Spleen (tissue), 11 donors: ENCODE measurements around the gene COQ9. TPM values are rescaled to one million over a fixed set of nuclear protein-coding genes. Genes with fewer than 3 reads are reported as not detected.

ENCODE experiments used
- DNase-seq: peaks from one replicate; pipeline ENCODE4 v3.0.0-alpha.2; 2020
- H3K27ac ChIP-seq, 8 donors: fragments of 200-600 bp; sonication (generic) in 7 of 8; 1 replicate in 4 of 8; 2 replicates in 4 of 8; pipeline versions ENCODE4 v1.5.0 to v1.8.0; 2016 to 2021; ENCODE audit warnings: inconsistent platforms in 4 of 8, mild to moderate bottlenecking in 4 of 8, moderate library complexity in 1 of 8
- H3K27me3 ChIP-seq, 7 donors: fragments of 200-600 bp; sonication (generic) in 6 of 7; replicated peaks in 1 of 7; 1 replicate in 4 of 7; 2 replicates in 3 of 7; pipeline versions ENCODE4 v1.5.0 to v1.8.0; 2016 to 2021; ENCODE audit warnings: inconsistent platforms in 3 of 7, mild to moderate bottlenecking in 1 of 7
- H3K36me3 ChIP-seq, 6 donors: fragments of 200-600 bp; sonication (generic) in 5 of 6; 1 replicate in 4 of 6; 2 replicates in 2 of 6; pipeline versions ENCODE4 v1.5.0 to v1.8.0; 2016 to 2021; ENCODE audit warnings: inconsistent platforms in 2 of 6
- H3K4me1 ChIP-seq, 6 donors: fragments of 200-600 bp; sonication (generic) in 5 of 6; 1 replicate in 3 of 6; 2 replicates in 3 of 6; pipeline versions ENCODE4 v1.5.0 to v1.8.0; 2016 to 2021; ENCODE audit warnings: inconsistent platforms in 3 of 6
- H3K4me3 ChIP-seq, 8 donors: fragments of 200-600 bp; sonication (generic) in 7 of 8; 1 replicate in 4 of 8; 2 replicates in 4 of 8; pipeline versions ENCODE4 v1.5.0 to v1.8.0; 2016 to 2021; ENCODE audit warnings: inconsistent platforms in 4 of 8, mild to moderate bottlenecking in 4 of 8, moderate library complexity in 2 of 8
- H3K9me3 ChIP-seq, 8 donors: fragments of 200-600 bp; sonication (generic) in 7 of 8; 1 replicate in 4 of 8; 2 replicates in 4 of 8; pipeline versions ENCODE4 v1.5.0 to v1.8.0; 2016 to 2021; ENCODE audit warnings: inconsistent platforms in 4 of 8
- POLR2A ChIP-seq, 3 donors: fragments of 450-650 bp; IDR thresholded peaks; one replicate each; pipeline ENCODE4 v1.5.1; 2017; ENCODE audit warnings: antibody characterized with exemption in 3 of 3, mild to moderate bottlenecking in 1 of 3
- POLR2AphosphoS5 ChIP-seq, 3 donors: sonication (generic); formaldehyde crosslinking; IDR thresholded peaks; one replicate each; pipeline ENCODE4 v1.5.1; 2017; ENCODE audit warnings: antibody characterized with exemption in 3 of 3
- WGBS, 5 donors: extraction: QIAGEN DNeasy Blood & Tissue Kit in 3 of 5; methylation state at CpG; one replicate each; pipeline versions ENCODE4 v1.1.5 to v1.1.7; 2013 to 2018; 5-methylcytosine and 5-hydroxymethylcytosine counted together
- intact Hi-C: fragments of 100-400 bp; cut with DNase I; formaldehyde crosslinking; loops from one replicate; pipeline ENCODE4 v1.15.0; 2023; ENCODE audit warnings: low total_unique reads
- polyA plus RNA-seq, 3 donors: library from polyadenylated mRNA; stranded (reverse); fragments of 200-250 nt; gene quantifications; one replicate each; pipeline ENCODE4 v1.2.1, GENCODE V29; 2013
- total RNA-seq, 7 donors: library from RNA; depleted of rRNA in 3 of 7; stranded (reverse); fragments of >200 nt in 3 of 7; fragmentation: NEBNext Ultra II Directional in 4 of 7; extraction: Animal tissue kit (Norgen Biotek cat#: 25700) in 4 of 7; gene quantifications; one replicate each; pipeline versions ENCODE4 v1.1.0 to v1.2.1, GENCODE V29; 2016 to 2021
- TF ChIP-seq, protein P1 (sequence below), 11 experiments: fragments of 200-600 bp in 7 of 11; fragments of 450-650 bp in 4 of 11; sonication (generic) in 4 of 11; IDR thresholded peaks in 8 of 11; conservative IDR thresholded peaks in 3 of 11; 1 replicate in 7 of 11; 2 replicates in 4 of 11; pipeline versions ENCODE4 v1.4.0 to v1.8.0; 2016 to 2021; ENCODE audit warnings: antibody characterized with exemption in 11 of 11, inconsistent platforms in 4 of 11, mild to moderate bottlenecking in 1 of 11
- donor health status: healthy with polysubstance abuse.
- donor health status: DM: no; HTN: no; CAD: no; lungs with moderate emphysema.
- donor health status: DM: no; HTN: no; CAD: no.
- donor health status: Bipolar disorder and iron deficiency.
- donor health status: healthy.
- donor health status: DM: no; HTN: no; CAD: no.
- donor health status: DM: yes; HTN: yes; CAD: no.

Gene COQ9
- total and polyA plus RNA-seq, 10 donors: 25.8 to 39.9 (median 31.4) TPM

- 59 to 74% (median 67%) methylated on average over 8 to 12 of the region's 12 CpGs for WGBS, 5 donors
- no peaks in the 10 kb centered on the region for H3K27me3 ChIP-seq
- H3K4me1 ChIP-seq: peaks cover 0 to 51% (median 32%) of the 10 kb centered on the region in 6 donors
- TF ChIP-seq POLR2A (IDR thresholded peaks at IDR 0.05): no peak
- no peak for TF ChIP-seq POLR2AphosphoS5 (IDR thresholded peaks at IDR 0.05)
- TF ChIP-seq, protein P1, sequence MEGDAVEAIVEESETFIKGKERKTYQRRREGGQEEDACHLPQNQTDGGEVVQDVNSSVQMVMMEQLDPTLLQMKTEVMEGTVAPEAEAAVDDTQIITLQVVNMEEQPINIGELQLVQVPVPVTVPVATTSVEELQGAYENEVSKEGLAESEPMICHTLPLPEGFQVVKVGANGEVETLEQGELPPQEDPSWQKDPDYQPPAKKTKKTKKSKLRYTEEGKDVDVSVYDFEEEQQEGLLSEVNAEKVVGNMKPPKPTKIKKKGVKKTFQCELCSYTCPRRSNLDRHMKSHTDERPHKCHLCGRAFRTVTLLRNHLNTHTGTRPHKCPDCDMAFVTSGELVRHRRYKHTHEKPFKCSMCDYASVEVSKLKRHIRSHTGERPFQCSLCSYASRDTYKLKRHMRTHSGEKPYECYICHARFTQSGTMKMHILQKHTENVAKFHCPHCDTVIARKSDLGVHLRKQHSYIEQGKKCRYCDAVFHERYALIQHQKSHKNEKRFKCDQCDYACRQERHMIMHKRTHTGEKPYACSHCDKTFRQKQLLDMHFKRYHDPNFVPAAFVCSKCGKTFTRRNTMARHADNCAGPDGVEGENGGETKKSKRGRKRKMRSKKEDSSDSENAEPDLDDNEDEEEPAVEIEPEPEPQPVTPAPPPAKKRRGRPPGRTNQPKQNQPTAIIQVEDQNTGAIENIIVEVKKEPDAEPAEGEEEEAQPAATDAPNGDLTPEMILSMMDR (IDR thresholded peaks at IDR 0.05 in 8 of 11, conservative IDR thresholded peaks at IDR 0.05 in 3 of 11): no peak
- H3K4me3 ChIP-seq: no peak overlapping the region
- H3K27ac ChIP-seq: no peak overlapping the region
- DNase-seq: no peak
- intact Hi-C loops: loop anchor here (10.0 kb wide), 1 partner anchor 327 kb away; no protein-coding TSS in a partner anchor
- H3K36me3 ChIP-seq: no peaks in the 10 kb centered on the region
- no peaks in the 10 kb centered on the region for H3K9me3 ChIP-seq
These were observed 35.8 kb upstream of the COQ9 start for GRCh38 chr16:57411362-57411976.

DNA sequence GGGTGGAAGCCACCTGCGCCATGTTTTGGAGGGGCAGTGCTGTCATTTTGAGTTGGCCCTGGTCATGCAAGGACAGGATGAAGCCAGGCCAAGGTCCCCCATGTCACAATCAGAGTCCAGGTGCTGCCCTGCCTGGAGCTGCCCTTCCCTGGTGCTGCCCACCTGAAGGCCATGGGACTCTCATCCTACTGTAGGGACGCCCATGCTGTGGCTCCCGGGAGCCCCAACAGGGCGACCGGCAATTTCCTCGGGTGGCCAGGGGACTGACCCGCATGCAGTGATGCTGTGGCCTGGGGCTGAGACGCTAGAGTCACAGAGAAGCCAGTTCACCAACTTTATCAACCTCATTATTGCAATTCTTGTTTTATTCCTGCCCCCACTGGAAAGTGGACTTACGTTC is 34.7 kb upstream of the COQ9 start:
- DNase-seq: no peak
- intact Hi-C loops: loop anchor here (10.0 kb wide), 1 partner anchor 328 kb away; no protein-coding TSS in a partner anchor

DNA sequence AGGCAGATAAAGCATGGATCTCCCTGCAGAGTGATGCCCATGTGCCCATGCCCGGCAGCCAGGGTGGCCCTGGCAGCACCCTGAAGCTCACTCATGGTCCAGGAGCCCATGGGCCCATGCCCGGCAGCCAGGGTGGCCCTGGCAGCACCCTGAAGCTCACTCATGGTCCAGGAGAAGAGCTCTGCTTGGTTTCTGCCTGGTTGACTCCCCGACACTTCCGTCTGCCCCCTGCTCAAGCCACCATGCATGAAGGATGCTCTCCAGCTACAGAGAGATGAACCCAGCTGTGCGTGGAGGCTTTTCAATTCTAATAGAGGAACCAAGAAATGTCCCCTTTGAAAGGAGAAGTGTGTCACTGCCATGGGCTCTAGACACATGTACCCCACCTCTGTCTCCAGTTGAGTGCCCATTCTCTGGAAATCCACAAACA is 34.0 kb upstream of the COQ9 start:
- DNase-seq: peak; percentile 87
- H3K36me3 ChIP-seq: no peaks in the 10 kb centered on the region
- TF ChIP-seq POLR2AphosphoS5 (IDR thresholded peaks at IDR 0.05) (no peak), POLR2A (IDR thresholded peaks at IDR 0.05) (no peak)
- TF ChIP-seq, protein P1 (IDR thresholded peaks at IDR 0.05 in 8 of 11, conservative IDR thresholded peaks at IDR 0.05 in 3 of 11): no peak
- no peaks in the 10 kb centered on the region for H3K9me3 ChIP-seq
- H3K4me3 ChIP-seq: no peak overlapping the region
- peak overlapping the region in 5 of 8 donors; percentile 33 to 69 (median 51) for H3K27ac ChIP-seq
- 50 to 74% (median 60%) methylated on average over 3 to 5 of the region's 5 CpGs for WGBS, 5 donors
- H3K4me1 ChIP-seq: peaks cover 5 to 60% (median 43%) of the 10 kb centered on the region in 6 donors
- intact Hi-C loops: loop anchor here (10.0 kb wide), 1 partner anchor 329 kb away; no protein-coding TSS in a partner anchor
- no peaks in the 10 kb centered on the region for H3K27me3 ChIP-seq

More for the DNA sequence above, 34.7 kb upstream of the COQ9 start:
- TF ChIP-seq, protein P1 (IDR thresholded peaks at IDR 0.05 in 8 of 11, conservative IDR thresholded peaks at IDR 0.05 in 3 of 11): no peak
- no peak for TF ChIP-seq POLR2A (IDR thresholded peaks at IDR 0.05)
- no peak for TF ChIP-seq POLR2AphosphoS5 (IDR thresholded peaks at IDR 0.05)
- no peak overlapping the region for H3K4me3 ChIP-seq
- peaks cover 5 to 54% (median 40%) of the 10 kb centered on the region in 6 donors for H3K4me1 ChIP-seq
- H3K9me3 ChIP-seq: no peaks in the 10 kb centered on the region
- H3K27me3 ChIP-seq: no peaks in the 10 kb centered on the region
- WGBS, 5 donors: 89 to 93% (median 92%) methylated on average over 5 to 9 of the region's 9 CpGs
- H3K36me3 ChIP-seq: no peaks in the 10 kb centered on the region
- peak overlapping the region in 1 of 8 donors; percentile 69 for H3K27ac ChIP-seq

- no peak for DNase-seq
- intact Hi-C loops: loop anchor here (10.0 kb wide), 1 partner anchor 329 kb away; no protein-coding TSS in a partner anchor
- Histone ChIP-seq H3K4me1 (peaks cover 7 to 65% (median 46%) of the 10 kb centered on the region in 6 donors), H3K4me3 (no peak overlapping the region), H3K36me3 (no peaks in the 10 kb centered on the region), H3K27me3 (no peaks in the 10 kb centered on the region), H3K27ac (peak overlapping the region in 5 of 8 donors; percentile 33 to 69 (median 51)), H3K9me3 (no peaks in the 10 kb centered on the region)
- TF ChIP-seq, protein P1 (IDR thresholded peaks at IDR 0.05 in 8 of 11, conservative IDR thresholded peaks at IDR 0.05 in 3 of 11): no peak
- TF ChIP-seq POLR2A (IDR thresholded peaks at IDR 0.05) (no peak), POLR2AphosphoS5 (IDR thresholded peaks at IDR 0.05) (no peak)
- 56 to 80% (median 69%) methylated on average over 5 to 7 of the region's 7 CpGs for WGBS, 5 donors
These were observed 33.5 kb upstream of the COQ9 start for GRCh38 chr16:57413733-57414132.
